Endothelial cell (in vitro differentiated cells): Measurements from ENCODE around the gene TNRC6B. TPM values are rescaled to one million over a fixed set of nuclear protein-coding genes. Genes with fewer than 3 reads are reported as not detected.
A peak's percentile ranks its signal among the peaks of the same experiment; 100 is the strongest.

Experiments used
- DNase-seq: peaks from one replicate; pipeline ENCODE4 v3.0.0; 2021; ENCODE audit warnings: low spot score
- H3K27ac Mint-ChIP-seq: one replicate; pipeline ENCODE4 v1.8.0; 2021; ENCODE audit warnings: mixed read lengths, inconsistent platforms; ENCODE audit not compliant: unreplicated experiment
- H3K27me3 Mint-ChIP-seq: one replicate; pipeline ENCODE4 v1.8.0; 2021; ENCODE audit warnings: mild to moderate bottlenecking, moderate library complexity, mixed read lengths, inconsistent platforms; ENCODE audit not compliant: unreplicated experiment
- H3K36me3 Mint-ChIP-seq: one replicate; pipeline ENCODE4 v1.8.0; 2021; ENCODE audit warnings: mild to moderate bottlenecking, low read depth, mixed read lengths, inconsistent platforms; ENCODE audit not compliant: unreplicated experiment
- H3K4me1 Mint-ChIP-seq: one replicate; pipeline ENCODE4 v1.8.0; 2021; ENCODE audit warnings: mild to moderate bottlenecking, mixed read lengths, inconsistent platforms; ENCODE audit not compliant: unreplicated experiment
- H3K4me3 Mint-ChIP-seq: one replicate; pipeline ENCODE4 v1.8.0; 2021; ENCODE audit warnings: mild to moderate bottlenecking, mixed read lengths, inconsistent platforms; ENCODE audit not compliant: unreplicated experiment
- H3K9me3 Mint-ChIP-seq: one replicate; pipeline ENCODE4 v1.8.0; 2021; ENCODE audit warnings: mixed read lengths, inconsistent platforms; ENCODE audit not compliant: unreplicated experiment
- CTCF ChIP-seq: fragments of 200-600 bp; sonication (generic); IDR thresholded peaks from one replicate; pipeline ENCODE4 v1.5.0; 2021; ENCODE audit warnings: antibody characterized with exemption; ENCODE audit not compliant: unreplicated experiment
- total RNA-seq: library from RNA; stranded (reverse); fragmentation: NEBNext Ultra II Directional; extraction: Animal tissue kit (Norgen Biotek cat#: 25700); gene quantifications from one replicate; pipeline ENCODE4 v1.2.1, GENCODE V29; 2021; ENCODE audit not compliant: unreplicated experiment

Gene TNRC6B
- total RNA-seq, 1 donor from 2014 or later: 53.4 TPM

- no peak overlapping the region for H3K27ac Mint-ChIP-seq
- no peaks in the 10 kb centered on the region for H3K9me3 Mint-ChIP-seq
- H3K4me1 Mint-ChIP-seq: peaks cover 5% of the 10 kb centered on the region
- no peak for DNase-seq
- H3K27me3 Mint-ChIP-seq: peaks cover 8% of the 10 kb centered on the region
- H3K4me3 Mint-ChIP-seq: peak overlapping the region; percentile 1
- TF ChIP-seq CTCF: no peak
- H3K36me3 Mint-ChIP-seq: peaks cover 45% of the 10 kb centered on the region
These were observed 112.3 kb downstream of the TNRC6B start for GRCh38 chr22:40289991-40290459.

DNA sequence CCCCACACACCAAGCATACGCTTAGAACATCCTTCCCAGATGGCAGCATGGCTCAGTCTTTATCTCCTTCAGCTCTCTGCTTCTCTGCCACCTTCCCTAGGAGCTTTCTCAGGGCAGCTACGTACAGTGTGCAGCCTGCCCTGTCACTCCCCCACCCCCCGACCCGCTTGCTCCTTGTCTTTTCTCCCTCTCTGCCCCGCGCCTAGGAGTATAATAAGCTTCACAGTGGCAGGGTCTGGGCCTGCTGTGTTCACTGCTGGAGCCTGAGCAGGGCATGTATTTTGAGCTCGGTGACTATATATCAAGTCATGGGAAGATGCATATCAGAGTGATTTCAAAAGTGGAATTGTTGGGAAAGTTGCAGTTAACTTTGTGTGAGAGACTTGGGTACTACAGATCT is 112.8 kb downstream of the TNRC6B start:
- H3K27ac Mint-ChIP-seq: no peak overlapping the region
- peak overlapping the region; percentile 59 for H3K4me3 Mint-ChIP-seq
- H3K9me3 Mint-ChIP-seq: no peaks in the 10 kb centered on the region
- peaks cover 8% of the 10 kb centered on the region for H3K27me3 Mint-ChIP-seq
- no peak for DNase-seq
- peaks cover 45% of the 10 kb centered on the region for H3K36me3 Mint-ChIP-seq
- peaks cover 5% of the 10 kb centered on the region for H3K4me1 Mint-ChIP-seq
- no peak for TF ChIP-seq CTCF

DNA sequence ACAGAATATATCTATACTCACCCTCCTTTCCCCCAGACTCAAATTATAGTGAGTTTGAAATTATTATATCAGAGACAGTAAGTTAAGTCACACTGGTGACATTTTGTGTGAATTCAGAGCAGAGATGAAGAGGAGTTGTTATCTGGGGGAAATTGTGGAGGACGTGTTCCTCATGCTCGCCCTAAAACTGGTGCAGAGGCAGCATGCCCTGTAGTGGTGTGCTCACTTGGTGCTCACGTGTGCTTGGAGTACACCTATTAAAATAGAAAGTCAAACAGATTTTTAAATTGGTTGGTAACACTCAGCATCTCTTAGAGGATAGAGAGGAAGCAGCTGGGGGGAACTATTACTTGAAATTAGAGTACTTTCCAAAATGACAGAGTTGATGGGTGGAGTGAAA is 117.0 kb downstream of the TNRC6B start:
- no peak for DNase-seq
- TF ChIP-seq CTCF: no peak
- H3K27ac Mint-ChIP-seq: no peak overlapping the region
- peaks cover 22% of the 10 kb centered on the region for H3K36me3 Mint-ChIP-seq
- H3K9me3 Mint-ChIP-seq: no peaks in the 10 kb centered on the region
- H3K4me1 Mint-ChIP-seq: peaks cover 1% of the 10 kb centered on the region
- peaks cover 6% of the 10 kb centered on the region for H3K27me3 Mint-ChIP-seq
- no peak overlapping the region for H3K4me3 Mint-ChIP-seq

GRCh38 chr22:40300316-40300715 is 122.6 kb downstream of the TNRC6B start:
- no peak overlapping the region for H3K27ac Mint-ChIP-seq
- peaks cover 13% of the 10 kb centered on the region for H3K36me3 Mint-ChIP-seq
- no peak for TF ChIP-seq CTCF
- peaks cover 3% of the 10 kb centered on the region for H3K27me3 Mint-ChIP-seq
- H3K4me1 Mint-ChIP-seq: no peaks in the 10 kb centered on the region
- no peak for DNase-seq
- H3K4me3 Mint-ChIP-seq: no peak overlapping the region
- H3K9me3 Mint-ChIP-seq: no peaks in the 10 kb centered on the region

- H3K27ac Mint-ChIP-seq: no peak overlapping the region
- H3K4me1 Mint-ChIP-seq: no peaks in the 10 kb centered on the region
- H3K36me3 Mint-ChIP-seq: peaks cover 13% of the 10 kb centered on the region
- TF ChIP-seq CTCF: no peak
- DNase-seq: no peak
- peaks cover 2% of the 10 kb centered on the region for H3K27me3 Mint-ChIP-seq
- H3K9me3 Mint-ChIP-seq: no peaks in the 10 kb centered on the region
- no peak overlapping the region for H3K4me3 Mint-ChIP-seq
These were observed 123.4 kb downstream of the TNRC6B start for GRCh38 chr22:40300884-40301672.
